Astrocyte (in vitro differentiated cells and primary cell): ENCODE measurements around the gene ZNF597. TPM values are rescaled to one million over a fixed set of nuclear protein-coding genes. Genes with fewer than 3 reads are reported as not detected.

Source experiments
- DNase-seq: peaks from one replicate; pipeline ENCODE4 v3.0.0-alpha.2; 2010; ENCODE audit warnings: low read depth
- FAIRE-seq: peaks from 2 replicates; lab custom pipeline; 2011; peaks lifted over from hg19 to GRCh38; lab: Jason Lieb, UNC
- H2AFZ ChIP-seq: 2 replicates; pipeline ENCODE4 v1.6.0; 2012; ENCODE audit warnings: low read depth, low read length, inconsistent platforms
- H3K27ac ChIP-seq: 2 replicates; pipeline ENCODE4 v1.5.1; 2011; ENCODE audit warnings: low read depth, low read length, inconsistent platforms
- H3K27me3 ChIP-seq: 2 replicates; pipeline ENCODE4 v1.6.0; 2011; ENCODE audit warnings: low read length, inconsistent platforms; ENCODE audit not compliant: insufficient read depth
- H3K36me3 ChIP-seq: 2 replicates; pipeline ENCODE4 v1.5.1; 2011; ENCODE audit warnings: low read length, inconsistent platforms; ENCODE audit not compliant: insufficient read depth
- H3K4me1 ChIP-seq: 2 replicates; pipeline ENCODE4 v1.5.1; 2011; ENCODE audit warnings: low read length, inconsistent platforms; ENCODE audit not compliant: insufficient read depth
- H3K4me2 ChIP-seq: 2 replicates; pipeline ENCODE4 v1.6.0; 2012; ENCODE audit warnings: low read length, inconsistent platforms
- H3K4me3 ChIP-seq: 2 replicates; pipeline ENCODE4 v1.5.1; 2011; ENCODE audit warnings: low read depth, mild to moderate bottlenecking, low read length, inconsistent platforms; ENCODE audit not compliant: insufficient read depth
- H3K79me2 ChIP-seq: 2 replicates; pipeline ENCODE4 v1.6.0; 2012; ENCODE audit warnings: mild to moderate bottlenecking, low read length, inconsistent platforms; ENCODE audit not compliant: insufficient read depth
- H3K9ac ChIP-seq: 2 replicates; pipeline ENCODE4 v1.6.0; 2012; ENCODE audit warnings: mild to moderate bottlenecking, low read length, inconsistent platforms
- H3K9me3 ChIP-seq: 2 replicates; pipeline ENCODE4 v1.5.1; 2012; ENCODE audit warnings: low read depth, mild to moderate bottlenecking, low read length, inconsistent platforms; ENCODE audit not compliant: insufficient read depth
- H4K20me1 ChIP-seq: 2 replicates; pipeline ENCODE4 v1.6.0; 2012; ENCODE audit warnings: low read length, inconsistent platforms; ENCODE audit not compliant: insufficient read depth
- H3K27ac Mint-ChIP-seq: one replicate; pipeline ENCODE4 v1.8.0; 2021; ENCODE audit warnings: mild to moderate bottlenecking, mixed read lengths; ENCODE audit not compliant: unreplicated experiment
- H3K27me3 Mint-ChIP-seq: one replicate; pipeline ENCODE4 v1.8.0; 2021; ENCODE audit warnings: low read depth, mixed read lengths; ENCODE audit not compliant: unreplicated experiment
- H3K36me3 Mint-ChIP-seq: one replicate; pipeline ENCODE4 v1.8.0; 2021; ENCODE audit warnings: low read depth, mixed read lengths; ENCODE audit not compliant: unreplicated experiment
- H3K4me1 Mint-ChIP-seq: one replicate; pipeline ENCODE4 v1.8.0; 2021; ENCODE audit warnings: low read depth, mixed read lengths; ENCODE audit not compliant: unreplicated experiment
- H3K4me3 Mint-ChIP-seq: one replicate; pipeline ENCODE4 v1.8.0; 2021; ENCODE audit warnings: mild to moderate bottlenecking, moderate library complexity, mixed read lengths; ENCODE audit not compliant: unreplicated experiment
- H3K9me3 Mint-ChIP-seq: one replicate; pipeline ENCODE4 v1.8.0; 2021; ENCODE audit warnings: mild to moderate bottlenecking, mixed read lengths; ENCODE audit not compliant: unreplicated experiment
- CTCF ChIP-seq: IDR thresholded peaks from 2 replicates; pipeline ENCODE4 v1.5.1; 2011; ENCODE audit warnings: low read depth, mild to moderate bottlenecking, inconsistent platforms, low read length, moderate library complexity; ENCODE audit not compliant: insufficient read depth
- EZH2 ChIP-seq: IDR thresholded peaks from 2 replicates; pipeline ENCODE4 v1.6.1; 2012; ENCODE audit warnings: mild to moderate bottlenecking, low read length, inconsistent platforms; ENCODE audit not compliant: insufficient read depth
- total RNA-seq: library from RNA; stranded (reverse); gene quantifications from 2 replicates; pipeline ENCODE4 v1.2.1, GENCODE V29; 2021

The ZNF597 gene
- total RNA-seq, 1 donor from 2014 or later, result 4.7 TPM

GRCh38 chr16:3439637-3440036 is 3.7 kb downstream of the ZNF597 start:
- Mint-ChIP-seq H3K36me3 (peaks cover 20% of the 10 kb centered on the region), H3K4me1 (no peaks in the 10 kb centered on the region)

GRCh38 chr16:3434373-3434772 is 8.9 kb downstream of the ZNF597 start:
- Mint-ChIP-seq H3K36me3 (peaks cover 17% of the 10 kb centered on the region), H3K27ac (no peak overlapping the region), H3K4me1 (peaks cover 6% of the 10 kb centered on the region), H3K27me3 (no peaks in the 10 kb centered on the region), H3K9me3 (peaks cover 3% of the 10 kb centered on the region), H3K4me3 (no peak overlapping the region)
- H4K20me1 ChIP-seq, result peaks cover 9% of the 10 kb centered on the region
- no peaks in the 10 kb centered on the region for H3K4me1 ChIP-seq
- H3K4me3 ChIP-seq, result no peak overlapping the region
- peaks cover 9% of the 10 kb centered on the region for H3K9me3 ChIP-seq
- no peak overlapping the region for H2AFZ ChIP-seq
- peaks cover 3% of the 10 kb centered on the region for H3K79me2 ChIP-seq
- H3K27me3 ChIP-seq, result no peaks in the 10 kb centered on the region
- peaks cover 5% of the 10 kb centered on the region for H3K36me3 ChIP-seq
- FAIRE-seq (no peak), DNase-seq (no peak)
- no peak overlapping the region for H3K4me2 ChIP-seq
- H3K9ac ChIP-seq, result no peak overlapping the region
- no peak overlapping the region for H3K27ac ChIP-seq
- TF ChIP-seq CTCF, result no peak

More at GRCh38 chr16:3439637-3440036, 3.7 kb downstream of the ZNF597 start:
- Histone ChIP-seq H2AFZ (no peak overlapping the region), H3K9me3 (no peaks in the 10 kb centered on the region), H3K27ac (no peak overlapping the region), H4K20me1 (peaks cover 15% of the 10 kb centered on the region), H3K36me3 (peaks cover 5% of the 10 kb centered on the region), H3K9ac (no peak overlapping the region), H3K27me3 (no peaks in the 10 kb centered on the region), H3K4me3 (no peak overlapping the region), H3K4me1 (no peaks in the 10 kb centered on the region), H3K79me2 (peaks cover 27% of the 10 kb centered on the region), H3K4me2 (no peak overlapping the region)
- DNase-seq (no peak), FAIRE-seq (no peak)
- no peak overlapping the region for H3K4me3 Mint-ChIP-seq
- no peaks in the 10 kb centered on the region for H3K9me3 Mint-ChIP-seq
- H3K27me3 Mint-ChIP-seq, result no peaks in the 10 kb centered on the region
- no peak for TF ChIP-seq CTCF
- no peak for TF ChIP-seq EZH2
- no peak overlapping the region for H3K27ac Mint-ChIP-seq

- Histone ChIP-seq H3K4me1 (no peaks in the 10 kb centered on the region), H4K20me1 (no peaks in the 10 kb centered on the region), H3K79me2 (no peaks in the 10 kb centered on the region), H3K9me3 (peaks cover 9% of the 10 kb centered on the region), H3K27me3 (no peaks in the 10 kb centered on the region), H3K4me3 (peak overlapping the region; percentile 35), H3K9ac (no peak overlapping the region), H2AFZ (peak overlapping the region; percentile 62), H3K27ac (no peak overlapping the region), H3K36me3 (peaks cover 3% of the 10 kb centered on the region), H3K4me2 (peak overlapping the region; percentile 49)
- H3K27ac Mint-ChIP-seq, result no peak overlapping the region
- H3K4me1 Mint-ChIP-seq, result peaks cover 6% of the 10 kb centered on the region
- H3K36me3 Mint-ChIP-seq, result peaks cover 13% of the 10 kb centered on the region
- TF ChIP-seq CTCF (no peak), EZH2 (no peak)
- no peak for FAIRE-seq
- DNase-seq, result peak; percentile 28
- H3K4me3 Mint-ChIP-seq, result no peak overlapping the region
- H3K9me3 Mint-ChIP-seq, result peaks cover 3% of the 10 kb centered on the region
- peaks cover under 1% of the 10 kb centered on the region for H3K27me3 Mint-ChIP-seq
These were observed 11.5 kb downstream of the ZNF597 start for GRCh38 chr16:3431779-3432219.
